HG03378 (cell line): ENCODE results near the gene NMT2.

Source experiments
- ATAC-seq: cut with Tn5 transposase; IDR thresholded peaks from one replicate; pipeline ENCODE4 v1.9.1; 2021; ENCODE audit warnings: mild to moderate bottlenecking, moderate library complexity; ENCODE audit not compliant: unreplicated experiment

The NMT2 gene

GRCh38 chr10:15097011-15097812 lies 71.3 kb downstream of the NMT2 start, which contains the start of gene RPP38:
Gene RPP38, plus strand, starts transcription at chr10:15097355. Its CDS starts 5,960 bp downstream, at chr10:15103315.
- ATAC-seq: peak; percentile 84

- ATAC-seq: peak; percentile 17
These were observed 71.9 kb downstream of the NMT2 start for GRCh38 chr10:15096661-15097010.

GRCh38 chr10:15092855-15093408 lies 75.6 kb downstream of the NMT2 start:
- no peak for ATAC-seq

- ATAC-seq: no peak
These were observed 77.1 kb downstream of the NMT2 start for GRCh38 chr10:15091418-15091817.

GRCh38 chr10:15088428-15089261 lies 79.8 kb downstream of the NMT2 start, which contains the start of gene ACBD7:
Gene ACBD7, minus strand, starts transcription at chr10:15088776. Its CDS starts 48 bp downstream, at chr10:15088728.
- ATAC-seq: peak; percentile 78

GRCh38 chr10:15084502-15084922 lies 84.0 kb downstream of the NMT2 start:
- no peak for ATAC-seq

- no peak for ATAC-seq
These were observed 84.6 kb downstream of the NMT2 start for GRCh38 chr10:15083674-15084501.

GRCh38 chr10:15075421-15075820 lies 93.1 kb downstream of the NMT2 start:
- ATAC-seq: no peak

- no peak for ATAC-seq
These were observed 96.1 kb downstream of the NMT2 start for GRCh38 chr10:15072358-15072757.

- ATAC-seq: no peak
These were observed 99.3 kb downstream of the NMT2 start for GRCh38 chr10:15069230-15069629.

- ATAC-seq: no peak
These were observed 99.7 kb downstream of the NMT2 start for GRCh38 chr10:15068802-15069201.

- ATAC-seq: no peak
These were observed 101.3 kb downstream of the NMT2 start for GRCh38 chr10:15067154-15067553.

GRCh38 chr10:15060638-15061037 lies 107.9 kb downstream of the NMT2 start:
- ATAC-seq: no peak

GRCh38 chr10:15059914-15060313 lies 108.6 kb downstream of the NMT2 start:
- ATAC-seq: no peak

- ATAC-seq: no peak
These were observed 109.8 kb downstream of the NMT2 start for GRCh38 chr10:15058689-15059088.
